Measurements from ENCODE around the gene SLX4IP.

DNA sequence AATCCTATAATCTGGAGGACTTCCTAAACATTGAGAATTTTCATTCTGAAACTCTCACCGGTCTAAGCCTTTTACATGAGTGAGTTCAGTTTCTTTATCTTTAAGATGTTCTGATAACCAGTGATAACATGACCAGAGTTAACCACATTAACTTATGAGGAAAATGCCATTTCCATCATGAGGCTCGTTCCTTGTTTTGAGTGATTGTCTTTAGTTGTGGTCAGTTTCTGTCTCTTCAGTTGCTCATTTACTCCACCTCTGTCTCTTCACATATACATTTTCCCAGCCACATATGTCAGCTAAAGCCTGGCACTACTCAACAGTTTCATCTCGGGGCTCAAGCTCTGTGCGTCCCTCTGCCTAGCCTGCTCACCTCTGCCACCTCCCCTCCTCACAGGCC, 168.3 kb downstream of the SLX4IP start:
- TF ChIP-seq, protein P1, sequence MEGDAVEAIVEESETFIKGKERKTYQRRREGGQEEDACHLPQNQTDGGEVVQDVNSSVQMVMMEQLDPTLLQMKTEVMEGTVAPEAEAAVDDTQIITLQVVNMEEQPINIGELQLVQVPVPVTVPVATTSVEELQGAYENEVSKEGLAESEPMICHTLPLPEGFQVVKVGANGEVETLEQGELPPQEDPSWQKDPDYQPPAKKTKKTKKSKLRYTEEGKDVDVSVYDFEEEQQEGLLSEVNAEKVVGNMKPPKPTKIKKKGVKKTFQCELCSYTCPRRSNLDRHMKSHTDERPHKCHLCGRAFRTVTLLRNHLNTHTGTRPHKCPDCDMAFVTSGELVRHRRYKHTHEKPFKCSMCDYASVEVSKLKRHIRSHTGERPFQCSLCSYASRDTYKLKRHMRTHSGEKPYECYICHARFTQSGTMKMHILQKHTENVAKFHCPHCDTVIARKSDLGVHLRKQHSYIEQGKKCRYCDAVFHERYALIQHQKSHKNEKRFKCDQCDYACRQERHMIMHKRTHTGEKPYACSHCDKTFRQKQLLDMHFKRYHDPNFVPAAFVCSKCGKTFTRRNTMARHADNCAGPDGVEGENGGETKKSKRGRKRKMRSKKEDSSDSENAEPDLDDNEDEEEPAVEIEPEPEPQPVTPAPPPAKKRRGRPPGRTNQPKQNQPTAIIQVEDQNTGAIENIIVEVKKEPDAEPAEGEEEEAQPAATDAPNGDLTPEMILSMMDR (conservative IDR thresholded peaks at IDR 0.05; ENCODE audit: low read depth, low read length), result no peak
- TF ChIP-seq EZH2 (IDR thresholded peaks at IDR 0.05; ENCODE audit: low read length, unreplicated experiment), result no peak
- no peak for TF ChIP-seq EZH2phosphoT487 (IDR thresholded peaks at IDR 0.05; ENCODE audit: borderline replicate concordance, low read length)

All from PC-3 (cell line).